Measurements from ENCODE around the gene TBC1D12.
A peak's percentile ranks its signal among the peaks of the same experiment; 100 is the strongest.
"Not testable (repeated sequence)": the region's sequence is repeated elsewhere in the genome, so short reads cannot be mapped to it uniquely, and the experiment has no call there.

The TBC1D12 gene

GRCh38 chr10:94461503-94461902, 59.2 kb downstream of the TBC1D12 start:
- DNase-seq: no peak

- DNase-seq: no peak
Measured at GRCh38 chr10:94462130-94462529, 59.8 kb downstream of the TBC1D12 start.

- DNase-seq: no peak
Measured at GRCh38 chr10:94465684-94466083, 63.3 kb downstream of the TBC1D12 start.

GRCh38 chr10:94481410-94481809, 79.1 kb downstream of the TBC1D12 start:
- DNase-seq: no peak

- no peak for DNase-seq
Measured at GRCh38 chr10:94483970-94484369, 81.6 kb downstream of the TBC1D12 start.

GRCh38 chr10:94485094-94485493, 82.8 kb downstream of the TBC1D12 start:
- DNase-seq: no peak

- DNase-seq: no peak
Measured at GRCh38 chr10:94487575-94487974, 85.2 kb downstream of the TBC1D12 start.

GRCh38 chr10:94489107-94489506, 86.8 kb downstream of the TBC1D12 start:
- DNase-seq: no peak

- DNase-seq: no peak
Measured at GRCh38 chr10:94489976-94490788, 87.8 kb downstream of the TBC1D12 start.

GRCh38 chr10:94490789-94491039, 88.4 kb downstream of the TBC1D12 start:
- DNase-seq: no peak

GRCh38 chr10:94493463-94493862, 91.1 kb downstream of the TBC1D12 start:
- no peak for DNase-seq

- DNase-seq: no peak
Measured at GRCh38 chr10:94496010-94496409, 93.7 kb downstream of the TBC1D12 start.

- no peak for DNase-seq
Measured at GRCh38 chr10:94496646-94497045, 94.3 kb downstream of the TBC1D12 start.

- DNase-seq: no peak
Measured at GRCh38 chr10:94500063-94500462, 97.7 kb downstream of the TBC1D12 start.

- no peak for DNase-seq
Measured at GRCh38 chr10:94521276-94522250, 119.2 kb downstream of the TBC1D12 start.

GRCh38 chr10:94524146-94524545, 121.8 kb downstream of the TBC1D12 start:
- DNase-seq: no peak

- no peak for DNase-seq
Measured at GRCh38 chr10:94524711-94525110, 122.4 kb downstream of the TBC1D12 start.

- not testable (repeated sequence) for DNase-seq
Measured at GRCh38 chr10:94531550-94531949, 129.2 kb downstream of the TBC1D12 start.

- no peak for DNase-seq
Measured at GRCh38 chr10:94533027-94533426, 130.7 kb downstream of the TBC1D12 start.

GRCh38 chr10:94542282-94542681, 139.9 kb downstream of the TBC1D12 start:
- DNase-seq: not testable (repeated sequence)

- peak; percentile 78 to 84 for DNase-seq
Measured at GRCh38 chr10:94545391-94546048, 143.2 kb downstream of the TBC1D12 start, which contains the start of gene HELLS. Gene HELLS, plus strand, starts transcription at chr10:94545788. Its CDS starts 134 bp downstream, at chr10:94545922.

GRCh38 chr10:94546049-94546900, 143.9 kb downstream of the TBC1D12 start:
- peak in 1 of 2 experiments; percentile 44 for DNase-seq

GRCh38 chr10:94546901-94547185, 144.5 kb downstream of the TBC1D12 start:
- no peak for DNase-seq

Data from SHP77 (cell line).